Breast epithelium (tissue), 3 donors: ENCODE data around the gene TNPO1.

Experiments used
- POLR2A ChIP-seq: fragments of 450-650 bp; IDR thresholded peaks from one replicate; pipeline ENCODE4 v1.6.1; 2016; ENCODE audit warnings: antibody characterized with exemption, mild to moderate bottlenecking, moderate library complexity
- TF ChIP-seq, protein P1 (sequence below), 3 donors: fragments of 450-650 bp; IDR thresholded peaks; one replicate each; pipeline ENCODE4 v1.5.1; 2016 to 2017; ENCODE audit warnings: antibody characterized with exemption in 3 of 3, mild to moderate bottlenecking in 3 of 3, moderate library complexity in 3 of 3

DNA sequence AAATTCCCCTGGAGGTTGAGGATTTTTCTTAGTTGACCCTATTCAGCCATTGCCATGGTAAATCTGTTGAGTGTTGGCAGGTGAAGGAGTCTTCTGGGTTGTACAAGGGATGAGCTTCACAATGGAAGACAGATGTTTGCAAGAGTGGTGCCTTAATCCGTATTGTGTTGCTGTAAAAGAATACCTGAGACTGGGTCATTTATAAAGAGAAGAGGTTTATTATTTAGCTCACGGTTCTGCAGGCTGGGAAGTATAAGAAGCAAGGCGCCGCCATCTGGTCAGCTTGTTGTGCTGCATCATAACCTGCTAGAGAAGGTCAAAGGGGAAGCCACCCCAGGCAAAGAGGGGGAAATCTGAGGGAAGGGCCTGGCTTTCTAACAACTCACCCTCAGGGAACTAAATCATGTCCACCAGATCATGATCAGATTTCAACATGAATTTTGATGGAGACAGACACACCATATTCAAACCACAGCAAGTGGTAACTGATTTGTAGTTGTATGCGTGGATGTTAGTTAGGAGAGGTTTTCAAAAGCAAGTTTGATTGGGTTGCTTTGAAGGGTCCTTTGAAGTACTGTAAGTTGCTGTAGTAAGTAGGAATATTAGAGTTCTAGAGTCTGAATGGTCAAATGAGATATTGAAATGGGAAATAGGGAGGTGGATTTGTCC, 2.5 kb downstream of the TNPO1 start:
- TF ChIP-seq, protein P1, sequence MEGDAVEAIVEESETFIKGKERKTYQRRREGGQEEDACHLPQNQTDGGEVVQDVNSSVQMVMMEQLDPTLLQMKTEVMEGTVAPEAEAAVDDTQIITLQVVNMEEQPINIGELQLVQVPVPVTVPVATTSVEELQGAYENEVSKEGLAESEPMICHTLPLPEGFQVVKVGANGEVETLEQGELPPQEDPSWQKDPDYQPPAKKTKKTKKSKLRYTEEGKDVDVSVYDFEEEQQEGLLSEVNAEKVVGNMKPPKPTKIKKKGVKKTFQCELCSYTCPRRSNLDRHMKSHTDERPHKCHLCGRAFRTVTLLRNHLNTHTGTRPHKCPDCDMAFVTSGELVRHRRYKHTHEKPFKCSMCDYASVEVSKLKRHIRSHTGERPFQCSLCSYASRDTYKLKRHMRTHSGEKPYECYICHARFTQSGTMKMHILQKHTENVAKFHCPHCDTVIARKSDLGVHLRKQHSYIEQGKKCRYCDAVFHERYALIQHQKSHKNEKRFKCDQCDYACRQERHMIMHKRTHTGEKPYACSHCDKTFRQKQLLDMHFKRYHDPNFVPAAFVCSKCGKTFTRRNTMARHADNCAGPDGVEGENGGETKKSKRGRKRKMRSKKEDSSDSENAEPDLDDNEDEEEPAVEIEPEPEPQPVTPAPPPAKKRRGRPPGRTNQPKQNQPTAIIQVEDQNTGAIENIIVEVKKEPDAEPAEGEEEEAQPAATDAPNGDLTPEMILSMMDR (IDR thresholded peaks at IDR 0.05): peak in 2 of 3 donors; percentile 49 to 52
- no peak for TF ChIP-seq POLR2A
